GM19463 (cell line): ENCODE measurements around the gene ZGPAT.

ENCODE experiments used
- ATAC-seq: cut with Tn5 transposase; IDR thresholded peaks from one replicate; pipeline ENCODE4 v1.9.1; 2021; ENCODE audit warnings: mild to moderate bottlenecking, moderate library complexity; ENCODE audit not compliant: unreplicated experiment

The ZGPAT gene

DNA sequence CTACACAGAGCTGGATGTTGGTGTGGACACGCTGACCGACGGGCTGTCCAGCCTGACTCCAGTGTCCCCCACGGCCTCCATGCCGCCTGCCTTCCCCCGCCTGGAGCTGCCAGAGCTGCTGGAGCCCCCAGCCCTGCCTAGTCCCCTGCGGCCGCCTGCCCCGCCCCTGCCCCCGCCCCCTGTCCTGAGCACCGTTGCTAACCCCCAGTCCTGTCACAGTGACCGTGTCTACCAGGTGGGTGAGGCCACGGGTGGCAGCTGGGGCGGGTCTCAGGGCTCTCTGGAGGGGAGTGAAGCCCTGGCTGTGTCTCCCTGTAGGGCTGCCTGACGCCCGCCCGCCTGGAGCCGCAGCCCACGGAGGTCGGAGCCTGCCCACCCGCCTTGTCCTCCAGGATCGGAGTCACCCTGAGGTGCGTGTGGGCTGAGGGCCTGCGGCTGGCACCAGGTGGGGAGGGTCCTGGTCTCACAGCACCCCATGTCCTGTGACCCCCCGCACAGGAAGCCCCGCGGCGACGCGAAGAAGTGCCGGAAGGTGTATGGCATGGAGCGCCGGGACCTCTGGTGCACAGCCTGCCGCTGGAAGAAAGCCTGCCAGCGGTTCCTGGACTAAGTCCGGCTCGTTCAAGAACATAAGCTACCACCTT lies 34.7 kb downstream of the ZGPAT start:
- no peak for ATAC-seq

DNA sequence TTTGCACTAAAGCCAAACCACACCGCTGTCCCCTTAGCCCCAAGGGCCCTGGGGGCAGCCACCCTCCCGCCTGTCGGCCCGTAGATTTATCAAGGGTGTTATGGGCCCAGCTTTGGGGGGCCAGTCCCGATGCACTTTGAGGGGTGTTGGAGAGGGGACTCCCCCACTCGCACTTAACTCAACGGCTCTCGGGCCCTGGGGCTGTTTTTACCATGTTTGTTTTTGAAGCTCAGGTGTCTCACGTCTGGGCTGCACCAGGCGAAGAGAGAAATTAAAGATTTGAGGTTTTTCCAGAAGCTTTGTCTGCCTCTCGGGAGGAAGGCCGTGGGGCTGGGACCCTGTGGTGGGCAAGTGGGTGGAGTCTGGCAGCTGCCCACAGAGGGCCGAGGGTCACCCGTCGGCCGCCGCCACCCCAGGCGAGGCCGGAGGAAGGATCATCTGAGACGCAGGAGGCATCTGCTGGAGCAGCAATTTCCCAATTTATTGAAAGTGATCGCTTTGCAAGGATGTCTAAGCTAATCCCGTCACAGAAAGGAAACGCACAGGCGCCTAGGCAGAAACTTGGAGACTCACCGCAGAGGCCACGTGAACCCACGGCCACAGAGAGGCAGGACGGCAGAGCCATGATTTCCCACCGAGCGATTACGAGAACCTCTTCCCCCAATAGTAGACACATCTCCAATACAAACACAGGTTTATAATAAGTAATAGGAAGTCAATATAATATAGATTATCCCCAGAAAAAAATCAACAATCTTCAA lies 35.6 kb downstream of the ZGPAT start:
- ATAC-seq, result no peak

DNA sequence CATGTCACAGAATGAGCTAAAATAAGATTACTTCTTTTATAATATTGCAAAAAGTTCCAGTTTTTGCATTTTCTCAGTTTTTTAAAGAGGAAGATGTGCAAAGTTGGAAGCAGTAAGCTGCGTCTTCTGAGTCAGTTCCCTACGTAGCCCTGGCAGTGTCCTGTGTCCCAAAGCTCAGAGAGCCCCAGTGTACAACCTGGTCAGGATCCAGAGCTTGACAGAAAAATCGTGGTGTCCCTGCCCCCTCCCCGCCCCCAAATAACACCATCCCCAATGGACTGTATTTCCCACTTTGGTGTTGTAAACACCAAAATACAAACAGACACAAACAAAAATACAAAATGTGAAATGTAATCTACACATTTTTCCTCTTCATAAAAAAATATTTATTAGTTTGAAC lies 36.3 kb downstream of the ZGPAT start:
- ATAC-seq, result no peak

DNA sequence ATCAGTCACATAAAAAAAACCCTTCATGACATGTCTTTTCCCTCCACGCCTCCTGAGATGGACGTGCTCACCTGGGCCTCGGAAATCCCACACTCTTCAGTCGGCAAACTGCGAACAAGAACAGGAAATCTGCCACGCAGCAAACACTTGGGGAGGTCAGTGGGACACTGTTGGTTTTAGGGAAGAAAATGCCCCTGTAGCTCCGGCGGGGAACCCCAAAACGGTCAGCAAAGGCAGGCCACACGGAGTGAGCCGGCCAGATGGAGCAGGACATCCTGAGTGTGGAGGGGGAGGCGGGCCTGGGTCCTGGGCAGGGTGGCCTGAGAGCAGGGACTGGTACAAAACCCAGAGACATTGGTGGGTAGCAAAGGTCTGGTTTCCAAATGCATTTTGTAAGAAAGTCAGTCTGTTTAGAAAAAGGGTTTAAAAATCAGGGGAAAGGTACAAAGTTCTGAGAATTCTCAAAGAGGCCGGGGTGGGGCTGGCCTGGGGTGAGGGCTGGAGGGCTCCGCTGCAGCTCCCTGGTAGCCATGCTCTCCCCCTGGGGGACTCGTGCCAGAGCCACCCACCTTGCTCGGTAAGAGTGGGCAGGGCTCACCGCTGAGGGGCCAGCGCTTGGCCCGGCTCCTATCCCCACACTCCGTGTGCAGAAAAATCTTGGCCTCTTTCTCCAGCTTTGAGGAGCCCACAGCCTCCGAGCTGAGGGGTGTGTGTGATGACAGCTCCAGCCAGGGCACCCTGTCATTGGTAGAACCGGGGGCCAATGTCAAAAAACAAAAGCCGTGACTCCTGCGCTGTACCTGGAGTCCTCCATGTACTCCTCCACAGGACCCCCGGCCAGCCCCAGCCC lies 37.0 kb downstream of the ZGPAT start:
- no peak for ATAC-seq

DNA sequence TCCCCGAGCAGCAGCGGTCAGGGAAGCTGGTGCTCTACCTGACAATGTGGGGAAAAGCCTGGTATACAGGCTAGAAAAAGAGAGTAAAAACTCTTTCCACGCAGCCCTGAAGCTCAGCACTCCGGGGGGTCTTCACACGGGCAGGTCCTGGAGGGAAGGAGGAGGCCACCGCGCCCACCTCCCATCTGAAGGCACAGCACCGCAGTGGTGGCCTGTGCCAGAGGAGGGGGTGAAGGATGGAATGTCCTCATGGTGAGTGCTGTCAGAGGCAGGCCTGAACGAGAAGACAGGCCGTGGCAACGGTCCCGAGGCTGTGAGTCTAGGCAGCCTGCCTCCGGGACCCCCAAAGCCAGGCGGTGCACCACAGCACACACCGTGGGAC lies 37.6 kb downstream of the ZGPAT start:
- no peak for ATAC-seq

DNA sequence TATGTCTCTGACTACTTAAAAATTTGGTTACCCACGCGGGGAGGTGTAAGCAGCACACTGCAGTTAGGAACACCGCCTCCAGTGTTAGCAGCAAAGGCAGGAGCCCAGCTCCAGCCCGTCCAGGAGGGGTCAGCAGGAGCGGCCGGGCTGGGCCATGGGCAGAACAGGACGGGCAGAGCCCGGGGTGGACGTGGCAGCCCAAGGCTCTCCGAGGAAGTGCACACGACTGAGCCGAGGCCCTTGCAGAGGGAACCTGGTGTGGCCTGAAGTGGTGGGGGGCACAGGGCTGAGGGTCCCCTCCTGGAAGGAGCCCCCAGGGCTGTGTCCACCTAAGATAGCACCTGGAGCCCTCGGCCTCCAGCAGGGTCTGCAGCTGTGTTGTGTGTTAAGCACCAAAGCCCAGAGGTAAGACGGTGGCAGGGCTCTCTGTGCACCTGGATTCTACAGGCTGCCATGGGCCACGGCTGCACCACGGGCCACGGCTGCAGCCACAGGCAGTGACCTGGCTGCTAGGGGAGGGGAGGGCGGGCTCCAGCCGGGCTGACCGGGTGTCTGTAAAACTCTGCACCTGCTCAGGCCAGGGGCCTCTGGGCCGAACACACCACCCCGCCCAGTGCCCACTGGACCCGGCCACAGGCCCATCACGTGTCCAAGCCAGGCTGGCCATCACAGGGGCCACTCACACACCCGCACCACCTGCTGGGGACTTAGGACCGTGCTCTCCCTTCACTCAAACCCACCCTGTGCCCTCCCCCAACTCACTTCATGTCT lies 38.3 kb downstream of the ZGPAT start:
- no peak for ATAC-seq

DNA sequence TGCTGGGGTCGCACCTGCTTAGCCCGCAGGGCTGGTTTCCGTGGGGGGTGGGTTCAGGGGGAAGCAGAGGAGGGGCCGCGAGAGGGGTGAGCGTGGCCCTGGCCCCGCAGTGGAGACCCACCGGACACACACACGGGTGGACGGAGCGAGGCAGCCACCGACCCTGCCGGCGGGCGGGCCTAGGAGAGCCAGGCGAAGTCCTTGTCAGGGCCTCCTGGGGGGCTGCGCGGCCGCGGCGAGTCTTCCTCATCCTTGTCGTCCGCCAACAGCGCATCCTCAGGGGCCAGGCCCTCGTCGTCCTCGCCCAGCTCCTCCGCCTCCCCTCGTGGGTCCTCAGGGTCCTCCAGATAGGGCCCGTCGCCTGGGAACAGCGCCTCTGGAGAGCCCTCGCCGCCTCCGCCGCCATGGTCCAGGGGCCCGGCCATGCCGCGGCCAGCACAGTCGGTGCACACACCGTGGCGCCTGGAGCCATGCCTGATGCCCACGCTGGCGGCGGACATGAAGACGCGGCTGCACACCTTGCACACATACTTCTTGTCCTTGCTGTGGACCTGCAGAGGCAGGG lies 39.0 kb downstream of the ZGPAT start:
- no peak for ATAC-seq

DNA sequence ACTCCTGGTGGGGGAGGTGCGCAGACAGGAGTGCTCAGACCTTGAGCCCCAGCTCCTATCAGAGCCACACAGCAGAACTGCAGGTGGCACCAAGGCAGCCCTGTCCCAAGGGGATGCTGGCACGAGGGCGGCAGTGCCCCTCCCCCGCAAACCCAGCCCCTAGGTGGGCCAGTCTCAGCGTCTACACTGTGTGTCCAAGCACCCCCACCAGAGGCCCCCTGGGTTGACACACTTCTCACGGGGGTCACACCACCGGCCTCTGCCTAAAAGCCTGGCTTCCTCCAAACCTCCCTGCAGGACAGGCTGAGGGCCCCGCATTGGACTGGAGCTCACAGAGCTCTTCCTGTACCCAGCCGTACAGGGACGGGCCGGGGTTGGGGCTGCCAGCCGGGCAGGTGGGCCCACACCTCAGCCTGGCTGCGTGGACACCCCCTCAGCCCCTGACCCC lies 39.8 kb downstream of the ZGPAT start:
- ATAC-seq, result no peak

DNA sequence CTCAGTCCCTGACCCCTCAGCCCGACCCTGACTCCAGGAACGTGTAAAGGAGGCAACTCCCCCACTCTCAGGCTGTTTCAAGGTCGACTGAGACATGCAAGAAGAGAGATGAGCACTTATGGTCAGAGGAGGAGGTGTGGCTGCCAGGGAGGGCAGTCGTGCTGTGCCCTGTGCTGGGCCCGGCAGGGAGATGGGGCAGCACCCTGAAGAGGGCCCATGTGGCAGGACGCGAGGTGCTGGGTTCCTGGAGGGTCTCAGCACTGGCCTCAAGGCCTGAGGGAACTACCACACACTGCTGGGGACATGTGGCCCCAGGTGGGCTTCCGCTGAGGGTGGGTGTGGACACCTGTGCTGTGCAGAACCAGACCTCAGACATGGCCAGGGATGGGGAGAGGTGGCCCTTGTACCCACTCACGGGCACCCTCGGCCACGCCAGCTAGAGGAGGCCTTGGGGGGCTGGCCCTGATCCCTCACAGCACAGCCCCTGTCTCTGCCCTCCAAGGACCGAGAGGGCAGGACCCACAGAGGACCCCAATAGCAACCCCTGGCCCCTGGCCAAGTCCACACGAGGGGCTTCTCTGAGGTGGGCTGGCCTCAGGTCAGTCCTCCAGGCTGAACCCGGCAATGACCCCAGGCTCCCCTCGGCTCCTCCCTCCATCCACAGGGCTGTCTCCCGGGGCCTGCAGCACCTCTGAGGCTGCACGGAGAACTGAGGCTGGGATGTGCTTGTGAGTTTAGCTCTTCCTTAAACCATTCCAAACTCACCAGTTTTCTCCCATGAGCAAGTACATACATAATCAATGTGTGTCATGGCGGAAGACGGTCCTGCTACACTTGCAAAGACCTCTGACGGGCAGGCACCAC lies 40.5 kb downstream of the ZGPAT start:
- ATAC-seq, result no peak

DNA sequence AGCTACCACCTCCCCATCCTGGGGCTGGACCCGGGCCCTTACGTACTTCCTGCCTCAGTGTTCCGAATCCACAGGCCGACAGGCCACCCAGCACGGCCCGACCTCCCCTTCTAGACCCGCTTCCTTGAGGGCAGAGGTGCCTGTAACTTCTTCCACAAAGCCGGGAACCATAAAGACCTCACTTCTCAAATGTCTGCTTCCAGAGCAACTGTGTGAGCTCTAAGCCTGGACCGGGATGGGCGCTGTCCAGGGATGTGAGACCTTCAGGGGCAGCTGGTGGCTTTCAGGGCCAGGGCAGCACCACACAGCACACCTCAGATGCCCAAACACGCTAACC lies 41.1 kb downstream of the ZGPAT start:
- no peak for ATAC-seq

DNA sequence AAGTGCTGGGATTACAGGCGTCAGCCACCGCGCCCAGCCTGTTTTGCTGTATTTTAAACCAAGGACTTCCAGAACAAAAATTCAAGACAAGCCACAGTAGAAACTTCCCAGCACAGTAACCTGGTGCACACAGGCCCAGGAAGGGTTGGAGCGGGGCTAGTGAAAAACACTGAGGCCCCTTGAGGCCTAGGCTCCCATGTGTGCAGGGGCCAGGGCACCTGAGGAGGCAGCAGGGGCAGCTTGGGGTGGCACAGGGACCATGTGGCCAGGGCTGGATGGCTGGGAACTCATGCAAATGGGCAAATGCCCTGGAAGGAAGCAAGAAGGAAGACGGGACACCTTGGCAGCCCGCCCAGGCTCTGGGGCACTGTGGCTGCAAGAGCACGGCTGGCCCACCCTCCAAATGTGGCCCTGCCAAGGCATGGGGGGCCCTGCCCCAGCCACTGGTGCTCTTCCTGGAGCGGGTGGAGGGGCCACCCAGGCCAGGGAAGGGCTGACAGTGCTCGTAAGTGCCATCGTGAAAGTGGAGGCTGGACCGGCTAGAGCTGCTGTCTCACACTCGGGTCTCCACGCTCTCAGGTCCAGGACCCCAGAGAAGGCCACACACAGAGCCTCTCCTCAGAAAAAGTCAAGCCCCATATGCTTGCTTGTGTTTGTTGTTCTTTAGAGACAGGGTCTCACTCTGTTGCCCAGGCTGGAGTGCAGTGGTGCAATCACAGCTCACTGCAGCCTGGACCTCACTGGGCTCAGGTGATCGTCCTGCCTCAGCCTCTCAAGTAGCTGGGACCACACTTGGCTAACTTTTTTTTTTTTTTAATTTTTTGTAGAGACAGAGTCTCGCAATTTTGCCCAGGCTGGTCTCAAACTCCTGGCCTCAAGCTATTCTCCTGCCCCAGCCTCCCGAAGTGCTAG lies 42.0 kb downstream of the ZGPAT start:
- no peak for ATAC-seq

DNA sequence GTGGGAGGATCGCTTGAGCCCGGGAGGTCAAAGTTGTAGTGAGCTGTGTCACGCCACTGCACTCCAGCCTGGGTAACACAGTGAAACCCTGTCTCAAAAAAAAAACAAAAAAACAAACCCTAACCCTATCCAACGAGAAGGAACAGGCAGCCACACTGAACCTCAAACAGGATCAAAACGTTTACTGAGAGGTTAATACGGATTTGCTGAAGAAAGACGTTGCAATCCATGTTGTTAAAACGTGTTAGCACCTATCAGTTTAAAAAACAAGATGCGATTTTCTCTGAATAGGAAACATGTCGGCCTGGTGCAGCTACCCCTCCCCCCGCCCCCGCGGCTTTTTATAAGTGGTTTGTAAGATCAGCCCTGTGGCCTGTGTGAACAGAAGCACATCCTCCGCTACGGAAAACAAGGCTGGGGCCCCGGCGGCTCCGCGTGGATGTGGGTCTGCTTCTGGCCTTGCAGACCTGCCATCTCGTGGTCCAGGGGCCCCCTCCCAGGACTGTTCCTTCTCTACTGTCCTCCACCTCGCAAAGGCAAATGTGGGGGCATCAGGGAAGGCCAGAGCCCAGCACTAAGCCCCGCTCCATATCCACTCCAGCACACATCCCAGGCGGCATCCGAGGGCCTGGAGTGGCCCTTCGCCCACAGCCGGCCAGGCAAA lies 43.1 kb downstream of the ZGPAT start:
- no peak for ATAC-seq

DNA sequence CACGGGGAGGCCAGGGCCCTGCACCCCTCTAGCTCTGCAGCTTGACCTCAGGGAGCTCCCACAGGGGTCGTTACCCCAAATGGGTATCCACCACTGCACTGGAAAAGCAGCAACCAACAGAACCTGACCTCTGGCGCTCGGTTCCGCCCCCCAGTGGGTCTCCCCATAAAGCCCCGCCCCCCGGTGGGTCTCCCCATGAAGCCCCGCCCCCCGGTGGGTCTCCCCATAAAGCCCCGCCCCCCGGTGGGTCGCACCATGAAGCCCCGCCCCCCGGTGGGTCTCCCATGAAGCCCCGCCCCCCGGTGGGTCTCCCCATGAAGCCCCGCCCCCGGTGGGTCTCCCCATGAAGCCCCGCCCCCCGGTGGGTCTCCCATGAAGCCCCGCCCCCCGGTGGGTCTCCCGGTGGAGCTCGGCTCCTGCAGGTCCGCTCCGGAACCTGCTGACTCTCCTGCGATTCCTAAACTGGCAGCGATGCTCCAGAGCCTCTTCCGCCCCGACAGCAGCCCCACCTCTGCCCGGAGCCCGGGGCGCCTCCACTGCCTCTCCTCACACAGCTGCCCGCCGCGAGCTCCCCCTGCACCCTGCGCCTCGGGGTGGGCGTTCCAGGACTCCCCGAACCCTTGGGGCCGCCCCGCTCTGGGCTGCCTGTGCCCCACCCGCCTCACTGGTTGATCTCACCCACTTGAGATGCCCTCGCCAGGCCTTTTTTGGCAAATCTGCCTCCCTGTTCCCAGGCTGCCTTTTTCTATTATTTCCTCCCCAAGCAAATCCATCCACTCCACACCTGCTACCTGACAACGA lies 43.8 kb downstream of the ZGPAT start:
- no peak for ATAC-seq

DNA sequence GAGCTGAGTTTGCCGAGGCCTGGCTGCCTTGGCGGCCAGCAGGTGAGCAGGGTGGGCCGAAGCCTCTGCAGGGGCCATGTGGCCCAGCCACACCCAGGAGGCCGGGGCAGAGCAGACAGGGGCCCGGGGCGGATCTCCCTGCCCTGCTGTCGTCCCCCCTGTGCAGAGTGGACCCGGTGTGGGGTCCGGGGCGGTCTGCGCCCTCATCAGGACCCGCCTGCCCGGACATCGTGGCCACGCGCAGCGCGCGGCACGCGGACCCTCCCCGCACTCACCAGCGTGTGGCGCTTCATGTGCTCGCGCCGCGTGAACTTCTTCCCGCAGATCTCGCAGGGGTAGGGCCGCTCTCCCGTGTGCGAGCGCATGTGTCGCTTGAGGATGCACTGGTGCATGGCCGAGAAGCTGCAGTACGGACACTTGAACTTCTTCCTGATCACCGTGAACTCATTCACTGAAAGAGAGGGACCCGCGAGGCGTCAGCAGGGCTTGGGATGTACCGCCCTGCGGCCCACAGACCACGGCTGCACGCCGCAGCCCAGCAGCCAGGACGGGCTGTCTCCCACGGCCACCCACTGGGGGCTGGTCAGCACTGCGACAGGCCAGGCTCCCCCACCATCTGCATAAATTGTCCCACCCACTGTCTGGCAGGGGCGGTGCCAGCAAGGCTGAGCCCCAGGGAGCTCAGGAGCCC lies 44.7 kb downstream of the ZGPAT start:
- ATAC-seq, result no peak

DNA sequence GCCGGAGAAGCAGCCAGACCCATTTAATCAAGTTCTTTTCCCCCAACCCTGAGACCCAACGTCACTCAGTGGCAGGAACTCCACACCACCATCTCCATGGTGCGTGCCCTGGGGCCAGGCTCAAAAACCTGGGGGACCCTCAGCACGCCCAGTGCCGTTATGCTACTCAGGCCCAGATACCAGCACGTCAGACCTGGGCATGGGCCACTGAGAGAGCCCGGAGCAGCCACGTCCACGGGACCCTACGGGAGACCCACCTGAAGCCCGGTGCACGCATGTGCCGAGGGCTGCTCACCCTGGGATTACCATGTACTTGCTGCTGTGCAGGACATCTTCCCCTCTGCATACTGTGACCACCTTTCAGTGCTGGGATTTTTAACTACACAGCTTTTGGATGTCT lies 45.5 kb downstream of the ZGPAT start:
- ATAC-seq, result no peak

DNA sequence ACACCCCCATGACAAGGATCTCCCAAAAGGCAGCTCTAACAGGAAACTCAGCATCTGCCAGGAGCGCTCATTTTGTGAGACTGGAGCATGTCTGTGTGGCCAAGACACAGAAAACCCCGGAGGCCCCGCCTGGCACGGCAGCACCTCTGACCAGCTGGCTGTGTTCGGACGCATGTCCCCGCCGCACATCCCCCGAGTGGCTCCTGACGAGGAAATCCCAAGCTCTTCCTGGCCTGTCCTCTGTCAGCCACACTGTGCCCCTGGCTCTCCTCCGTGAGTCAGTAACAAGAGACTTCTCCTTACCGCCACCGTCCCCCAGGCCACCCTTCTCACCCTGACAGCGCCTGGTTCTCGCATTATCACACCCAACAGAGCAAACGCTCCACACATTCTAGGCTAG lies 46.2 kb downstream of the ZGPAT start:
- no peak for ATAC-seq
